Dermis microvascular lymphatic vessel endothelial cell (primary cell): Measurements from ENCODE around the gene NEK6. TPM values are rescaled to one million over a fixed set of nuclear protein-coding genes. Genes with fewer than 3 reads are reported as not detected.

Experiments used
- DNase-seq, 2 donors: peaks; one replicate each; pipeline versions ENCODE4 v3.0.0 to v3.0.0-alpha.2; 2010; ENCODE audit warnings: low read depth in 2 of 2
- total RNA-seq: library from RNA; depleted of rRNA; stranded (reverse); fragments of >200 nt; gene quantifications from 2 replicates; pipeline ENCODE4 v1.2.1, GENCODE V29; 2014

NEK6 gene
- total RNA-seq, 1 donor from 2014 or later, result 10.8 TPM

GRCh38 chr9:124341455-124342170, 83.9 kb downstream of the NEK6 start:
- no peak for DNase-seq

- no peak for DNase-seq
These were observed 84.6 kb downstream of the NEK6 start for GRCh38 chr9:124342402-124342775.

GRCh38 chr9:124342776-124343485, 85.2 kb downstream of the NEK6 start:
- DNase-seq, result peak; percentile 65 to 71

- DNase-seq, result no peak
These were observed 86.0 kb downstream of the NEK6 start for GRCh38 chr9:124343533-124344290.

DNA sequence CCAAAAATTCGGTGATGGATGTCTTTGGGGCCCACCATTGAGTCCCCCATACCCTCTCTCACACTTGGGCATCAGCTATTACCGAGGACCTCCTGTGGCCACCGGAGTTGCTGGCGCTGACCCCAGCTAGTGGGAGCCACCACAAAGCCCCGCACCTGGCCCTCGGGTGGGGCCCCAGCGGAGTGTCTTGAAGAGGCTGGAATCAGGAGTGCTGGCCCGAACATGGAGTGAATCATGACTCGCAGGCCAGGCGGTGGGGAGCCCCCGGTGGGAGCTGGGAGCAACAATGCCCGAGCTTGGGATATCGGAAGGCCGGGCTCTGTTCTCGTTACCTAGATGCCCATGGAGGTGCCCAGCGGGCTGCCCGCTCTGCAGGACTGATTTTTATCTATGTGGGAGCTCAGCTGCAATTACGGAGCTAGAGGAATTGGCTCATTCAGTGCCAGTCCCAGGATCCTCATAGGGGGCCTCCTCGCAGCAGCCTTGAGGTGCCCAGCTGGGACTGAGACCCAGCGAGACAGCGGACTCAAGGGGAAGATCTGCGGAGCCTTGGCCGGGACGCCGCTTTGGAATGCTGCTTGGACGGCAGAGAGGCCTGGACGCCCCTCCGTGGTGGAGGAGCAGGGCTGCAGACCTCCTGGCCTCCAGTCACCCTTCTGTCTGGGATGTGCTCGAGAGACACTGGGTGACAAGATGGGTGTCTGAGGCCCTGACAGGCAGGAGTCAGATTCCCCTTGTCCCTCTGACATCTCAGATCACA, 86.7 kb downstream of the NEK6 start:
- DNase-seq, result no peak

DNA sequence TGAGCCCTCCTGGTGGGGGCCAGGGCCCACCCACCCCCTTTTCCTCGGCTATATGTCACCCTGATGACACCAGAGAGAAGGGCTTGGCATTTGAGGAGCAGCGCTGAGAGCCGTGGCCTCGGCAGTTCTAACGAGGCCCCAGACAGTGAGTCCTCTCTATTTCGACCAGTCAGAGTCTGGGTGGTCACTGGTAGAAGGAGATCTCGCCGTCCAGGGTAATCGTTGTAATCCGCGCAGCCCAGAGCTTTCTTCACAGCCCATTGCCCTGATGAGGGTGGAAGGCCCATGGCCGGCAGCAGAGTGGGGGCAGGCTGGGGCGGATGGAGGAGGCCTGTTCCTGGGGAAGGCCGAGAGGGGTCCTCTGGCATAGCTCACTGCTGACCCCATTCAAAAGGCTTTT, 87.3 kb downstream of the NEK6 start:
- DNase-seq, result no peak

DNA sequence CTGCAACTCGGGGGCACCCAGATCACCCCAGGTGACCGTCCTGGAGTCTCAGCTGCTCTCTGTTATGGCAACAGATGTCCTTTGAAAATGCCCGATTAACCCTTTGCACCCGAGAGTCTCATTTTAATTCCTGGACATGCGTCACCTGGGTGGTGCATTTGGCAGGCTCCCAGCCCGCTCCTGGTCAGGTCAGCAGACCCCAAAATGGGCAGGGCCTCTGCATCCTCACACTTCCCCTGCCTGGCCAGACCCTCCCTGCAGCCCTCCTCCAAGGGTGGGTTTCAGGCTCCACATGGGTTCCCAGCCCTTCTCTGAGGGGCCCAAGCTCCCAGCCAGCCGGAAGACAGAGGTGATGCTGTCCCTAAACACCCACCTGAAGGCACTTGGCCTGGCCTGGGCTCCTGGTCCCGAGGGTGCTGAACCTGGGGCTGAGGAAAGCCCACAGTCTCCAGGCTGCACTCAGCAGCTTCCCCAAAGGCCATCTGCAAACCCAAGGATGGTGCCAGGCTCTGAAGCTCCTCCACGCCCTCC, 88.1 kb downstream of the NEK6 start:
- no peak for DNase-seq

GRCh38 chr9:124346347-124347163, 88.8 kb downstream of the NEK6 start:
- no peak for DNase-seq

DNA sequence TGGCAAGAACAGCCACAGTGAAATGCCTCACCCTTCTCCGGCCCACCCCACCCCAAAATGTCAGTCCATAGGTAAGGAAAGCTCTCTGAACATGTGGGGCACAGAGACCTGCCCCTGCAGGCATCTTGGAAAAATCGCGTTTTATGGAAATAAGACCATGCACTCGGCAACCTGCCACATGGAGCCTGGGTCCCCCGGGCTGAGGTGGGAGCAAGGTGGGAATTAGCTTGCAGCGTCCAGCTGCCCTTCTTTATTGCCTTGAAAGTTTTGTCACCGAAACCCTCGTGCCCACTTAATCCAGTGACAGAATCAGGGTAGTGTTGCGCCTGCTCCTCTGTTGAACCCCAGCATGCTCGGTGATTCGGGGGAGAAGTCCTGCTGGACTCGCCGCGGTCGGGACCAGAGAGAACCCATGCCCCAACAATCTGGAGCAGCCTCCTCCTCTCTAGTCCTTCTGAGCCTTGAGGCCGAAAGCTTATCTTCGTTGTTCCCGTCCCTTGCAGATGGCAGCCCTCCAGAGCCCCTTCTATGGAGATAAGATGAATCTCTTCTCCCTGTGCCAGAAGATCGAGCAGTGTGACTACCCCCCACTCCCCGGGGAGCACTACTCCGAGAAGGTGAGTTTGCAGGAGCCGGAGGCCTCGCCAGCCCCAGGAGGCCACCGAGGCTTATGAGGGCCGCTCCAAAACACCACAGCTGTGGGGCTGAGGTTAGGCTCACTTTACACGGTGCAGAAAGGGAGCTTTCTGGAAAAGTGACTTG, 89.6 kb downstream of the NEK6 start:
- no peak for DNase-seq

- DNase-seq, result no peak
These were observed 90.2 kb downstream of the NEK6 start for GRCh38 chr9:124347968-124348358.

DNA sequence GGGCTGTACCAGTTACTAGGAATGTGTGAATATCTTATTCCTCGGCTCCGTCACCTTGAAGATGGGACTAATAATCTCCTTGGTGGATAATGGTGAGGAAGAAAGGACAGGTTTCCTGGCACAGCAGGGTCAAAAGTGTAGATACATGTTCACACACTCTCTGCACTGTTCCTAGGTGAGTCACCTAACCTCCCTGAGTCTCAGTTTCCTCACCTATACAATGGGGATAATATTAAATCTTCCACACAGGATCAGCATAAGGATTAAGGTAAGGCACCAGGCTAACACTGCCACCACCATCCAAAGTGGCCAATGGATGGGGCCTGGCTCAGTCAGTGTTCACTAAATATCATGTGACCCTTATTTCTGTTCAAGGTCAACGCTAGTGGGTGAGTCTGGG, 90.6 kb downstream of the NEK6 start:
- no peak for DNase-seq

- DNase-seq, result no peak
These were observed 91.1 kb downstream of the NEK6 start for GRCh38 chr9:124348831-124349230.

DNA sequence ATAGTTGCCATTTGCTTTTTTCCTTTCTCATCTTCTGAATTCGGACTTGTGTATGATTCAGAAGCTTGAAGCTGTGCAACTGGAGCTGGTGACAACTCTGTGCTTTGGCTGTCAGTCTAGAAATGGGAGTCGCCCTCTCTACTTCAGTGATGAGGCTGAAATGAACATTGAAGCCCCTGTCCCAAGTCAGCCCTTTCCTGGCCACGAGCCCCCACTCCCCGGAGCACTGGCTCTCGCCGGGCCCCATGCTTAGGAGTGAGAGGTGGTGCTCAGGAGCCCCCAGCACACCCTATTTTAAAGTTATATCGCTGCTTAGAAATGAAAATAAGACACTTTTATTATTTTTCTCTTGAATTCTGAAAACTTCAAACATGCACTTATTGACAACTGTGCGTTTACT, 91.5 kb downstream of the NEK6 start:
- no peak for DNase-seq

GRCh38 chr9:124349675-124350493, 92.1 kb downstream of the NEK6 start:
- no peak for DNase-seq

DNA sequence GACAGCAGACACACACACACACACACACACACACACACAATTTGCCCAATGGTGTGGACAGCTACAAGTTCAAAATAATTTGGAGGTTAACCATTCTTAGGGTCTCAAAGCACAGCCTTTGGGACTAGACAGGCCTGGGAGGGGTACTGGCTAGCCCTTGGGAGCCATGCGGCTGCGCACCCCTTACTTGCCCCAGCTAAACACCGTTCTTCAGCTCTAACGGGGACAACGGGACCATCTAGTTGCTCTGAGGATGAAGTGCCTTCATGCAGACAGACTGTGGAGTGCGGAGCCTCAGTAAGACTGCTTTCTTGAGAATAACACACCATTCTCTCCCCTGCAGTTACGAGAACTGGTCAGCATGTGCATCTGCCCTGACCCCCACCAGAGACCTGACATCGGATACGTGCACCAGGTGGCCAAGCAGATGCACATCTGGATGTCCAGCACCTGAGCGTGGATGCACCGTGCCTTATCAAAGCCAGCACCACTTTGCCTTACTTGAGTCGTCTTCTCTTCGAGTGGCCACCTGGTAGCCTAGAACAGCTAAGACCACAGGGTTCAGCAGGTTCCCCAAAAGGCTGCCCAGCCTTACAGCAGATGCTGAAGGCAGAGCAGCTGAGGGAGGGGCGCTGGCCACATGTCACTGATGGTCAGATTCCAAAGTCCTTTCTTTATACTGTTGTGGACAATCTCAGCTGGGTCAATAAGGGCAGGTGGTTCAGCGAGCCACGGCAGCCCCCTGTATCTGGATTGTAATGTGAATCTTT, 92.9 kb downstream of the NEK6 start:
- DNase-seq, result no peak

DNA sequence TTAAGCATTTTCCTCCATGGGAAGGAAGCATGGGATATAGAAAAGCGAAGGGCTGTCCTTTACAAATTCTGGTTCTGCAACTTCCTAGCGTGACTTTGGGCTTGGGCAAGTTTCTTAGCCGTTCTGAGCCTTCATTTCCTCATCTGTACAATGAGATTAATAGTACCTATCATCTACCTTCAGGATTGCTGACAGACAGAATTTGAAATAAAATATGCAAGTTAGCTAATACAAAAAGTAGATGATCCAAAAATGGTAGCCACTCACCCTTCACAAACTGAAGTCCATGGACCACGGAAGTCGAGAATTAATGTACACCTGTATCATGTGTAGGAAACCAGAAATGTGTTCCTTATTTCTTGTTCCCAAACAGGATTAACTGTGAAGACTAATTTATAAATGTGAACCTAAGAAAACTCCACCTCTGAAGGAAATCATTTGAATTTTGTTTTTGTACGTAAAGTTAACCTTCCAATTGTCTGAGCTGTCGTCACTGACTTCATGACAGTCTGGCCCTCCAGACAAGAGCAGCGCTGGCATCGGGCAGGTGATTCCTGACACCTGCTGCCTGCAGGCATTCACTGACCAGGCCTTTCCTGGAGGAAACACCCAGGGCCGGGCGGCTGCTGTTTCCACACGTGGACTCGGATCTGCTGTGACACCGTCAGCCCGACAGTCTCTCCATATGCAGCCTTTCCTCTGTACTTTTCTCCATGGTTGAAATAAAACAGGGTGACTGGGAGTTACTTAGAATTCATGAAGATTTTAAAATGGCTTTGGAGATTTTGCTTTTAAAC, 94.1 kb downstream of the NEK6 start:
- no peak for DNase-seq

- DNase-seq, result no peak
These were observed 94.9 kb downstream of the NEK6 start for GRCh38 chr9:124352616-124353015.
